Cardiac muscle cell (in vitro differentiated cells and primary cell): ENCODE data around the gene EMX2. TPM values are rescaled to one million over a fixed set of nuclear protein-coding genes. Genes with fewer than 3 reads are reported as not detected.

Experiments
- DNase-seq, 2 donors: peaks; one replicate each; pipeline versions ENCODE4 v3.0.0 to v3.0.0-alpha.2; 2010 to 2017; ENCODE audit warnings: low read depth in 1 of 2, low spot score in 1 of 2
- H3K27ac ChIP-seq: fragments of 200-600 bp; sonication (generic); 2 replicates; pipeline ENCODE4 v1.5.1; 2016
- H3K27me3 ChIP-seq: fragments of 200-600 bp; sonication (generic); 2 replicates; pipeline ENCODE4 v1.6.0; 2016; ENCODE audit warnings: control low read depth
- H3K36me3 ChIP-seq: fragments of 200-600 bp; sonication (generic); 2 replicates; pipeline ENCODE4 v1.5.1; 2016; ENCODE audit warnings: control low read depth
- H3K4me1 ChIP-seq: fragments of 200-600 bp; sonication (generic); 2 replicates; pipeline ENCODE4 v1.8.1; 2017; ENCODE audit warnings: low read depth, mild to moderate bottlenecking, mixed run types
- H3K4me3 ChIP-seq: fragments of 200-600 bp; sonication (generic); 2 replicates; pipeline ENCODE4 v1.5.1; 2016; ENCODE audit warnings: mild to moderate bottlenecking
- H3K9me3 ChIP-seq: fragments of 200-600 bp; sonication (generic); 2 replicates; pipeline ENCODE4 v1.5.1; 2017; ENCODE audit warnings: low read depth, mild to moderate bottlenecking, control low read depth
- polyA plus RNA-seq: library from polyadenylated mRNA; unstranded; fragments of >200 nt; fragmentation: Nextera tagmentation; extraction: Ambion mirVana; gene quantifications from 2 replicates; pipeline ENCODE4 v1.2.1, GENCODE V29; 2016
- total RNA-seq: library from RNA; depleted of rRNA; stranded (reverse); fragments of >200 nt; gene quantifications from 2 replicates; pipeline ENCODE4 v1.2.3, GENCODE V29; 2016
- TF ChIP-seq, protein P1 (sequence below): IDR thresholded peaks from 2 replicates; pipeline ENCODE4 v1.5.1; 2012; ENCODE audit warnings: low read depth, mild to moderate bottlenecking, low read length

Gene EMX2
- total and polyA plus RNA-seq, 2 experiments from 2014 or later, result not detected

DNA sequence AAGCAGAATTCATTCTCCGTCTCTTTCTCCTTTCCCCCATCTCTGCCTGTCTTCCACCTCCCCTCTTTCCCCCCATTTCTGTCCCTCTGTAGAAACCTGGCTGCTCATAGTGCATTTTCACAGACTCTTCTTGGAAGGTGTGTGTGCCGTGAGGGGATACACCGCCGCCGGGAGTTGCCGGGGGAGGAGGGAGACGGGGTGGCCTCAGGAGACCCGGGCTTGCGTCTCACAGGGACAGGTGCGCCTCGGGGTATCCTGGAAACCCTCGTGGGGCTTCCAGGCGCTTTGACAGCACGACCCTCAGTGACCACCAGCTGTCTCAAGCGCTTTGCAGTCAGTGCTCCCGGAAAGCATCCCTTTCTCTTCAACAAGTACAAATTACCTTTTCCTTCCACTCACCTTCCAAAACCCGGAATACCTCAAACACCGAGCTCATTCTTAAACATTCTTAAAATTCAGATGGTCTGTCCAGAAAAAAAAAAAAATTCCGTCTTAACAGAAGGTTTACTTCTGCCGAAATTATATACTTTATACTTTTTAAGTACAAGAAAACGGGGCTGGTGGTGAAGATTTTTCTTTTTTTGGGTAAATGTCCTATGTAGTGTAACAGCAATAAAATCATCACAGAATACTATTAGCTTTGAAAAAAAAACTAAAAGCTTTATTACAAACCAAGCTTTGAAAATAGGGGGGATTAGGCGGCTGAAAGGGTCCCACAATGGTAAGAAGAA lies 8.2 kb downstream of the EMX2 start:
- peaks cover 100% of the 10 kb centered on the region for H3K27me3 ChIP-seq
- H3K36me3 ChIP-seq, result no peaks in the 10 kb centered on the region
- TF ChIP-seq, protein P1, sequence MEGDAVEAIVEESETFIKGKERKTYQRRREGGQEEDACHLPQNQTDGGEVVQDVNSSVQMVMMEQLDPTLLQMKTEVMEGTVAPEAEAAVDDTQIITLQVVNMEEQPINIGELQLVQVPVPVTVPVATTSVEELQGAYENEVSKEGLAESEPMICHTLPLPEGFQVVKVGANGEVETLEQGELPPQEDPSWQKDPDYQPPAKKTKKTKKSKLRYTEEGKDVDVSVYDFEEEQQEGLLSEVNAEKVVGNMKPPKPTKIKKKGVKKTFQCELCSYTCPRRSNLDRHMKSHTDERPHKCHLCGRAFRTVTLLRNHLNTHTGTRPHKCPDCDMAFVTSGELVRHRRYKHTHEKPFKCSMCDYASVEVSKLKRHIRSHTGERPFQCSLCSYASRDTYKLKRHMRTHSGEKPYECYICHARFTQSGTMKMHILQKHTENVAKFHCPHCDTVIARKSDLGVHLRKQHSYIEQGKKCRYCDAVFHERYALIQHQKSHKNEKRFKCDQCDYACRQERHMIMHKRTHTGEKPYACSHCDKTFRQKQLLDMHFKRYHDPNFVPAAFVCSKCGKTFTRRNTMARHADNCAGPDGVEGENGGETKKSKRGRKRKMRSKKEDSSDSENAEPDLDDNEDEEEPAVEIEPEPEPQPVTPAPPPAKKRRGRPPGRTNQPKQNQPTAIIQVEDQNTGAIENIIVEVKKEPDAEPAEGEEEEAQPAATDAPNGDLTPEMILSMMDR, result no peak
- H3K4me3 ChIP-seq, result no peak overlapping the region
- no peaks in the 10 kb centered on the region for H3K9me3 ChIP-seq
- no peak overlapping the region for H3K27ac ChIP-seq
- no peaks in the 10 kb centered on the region for H3K4me1 ChIP-seq
- DNase-seq, result no peak

DNA sequence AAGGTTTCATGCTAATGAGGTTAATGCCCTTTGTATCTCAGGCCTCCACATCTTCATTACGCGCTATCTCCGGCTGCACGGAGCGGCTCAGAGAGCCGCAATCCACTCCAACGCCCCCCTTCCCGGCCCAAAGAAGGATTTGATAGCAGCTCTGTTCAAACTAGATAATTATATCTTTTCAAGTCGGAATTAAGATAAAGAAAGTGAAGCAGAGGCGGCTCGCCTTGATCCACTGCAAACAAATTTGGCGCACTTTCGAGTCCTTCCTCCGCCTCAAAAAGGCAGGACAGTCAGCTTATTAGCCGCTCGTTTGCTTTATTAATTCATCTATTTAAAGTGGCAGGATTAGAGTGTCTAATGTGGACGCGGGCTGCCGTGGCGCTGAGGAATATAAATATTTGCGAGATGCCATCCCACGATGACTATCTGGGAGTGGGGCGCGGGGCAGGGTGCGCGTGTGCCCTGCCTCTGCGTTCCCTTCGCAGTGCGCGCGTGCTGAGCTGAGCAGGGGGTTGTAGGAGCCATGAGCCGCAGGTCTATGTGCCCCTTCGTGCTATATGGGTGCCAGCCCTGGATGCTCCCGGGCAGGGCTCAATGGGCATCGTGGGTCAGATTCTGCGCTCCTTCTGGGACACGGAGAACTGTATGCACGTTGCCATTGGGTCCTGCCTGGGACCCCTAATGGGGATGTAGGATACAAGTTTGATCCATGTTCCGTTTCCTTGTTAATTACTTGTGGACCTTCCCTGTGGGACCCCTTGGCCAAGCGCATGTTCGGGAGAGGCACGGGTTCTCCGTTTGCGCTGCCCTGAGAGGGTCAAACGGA lies 9.0 kb downstream of the EMX2 start:
- TF ChIP-seq, protein P1, result no peak
- Histone ChIP-seq H3K36me3 (no peaks in the 10 kb centered on the region), H3K27me3 (peaks cover 100% of the 10 kb centered on the region), H3K4me1 (no peaks in the 10 kb centered on the region), H3K27ac (no peak overlapping the region), H3K9me3 (no peaks in the 10 kb centered on the region), H3K4me3 (no peak overlapping the region)
- DNase-seq, result no peak

GRCh38 chr10:117552156-117552631 lies 9.6 kb downstream of the EMX2 start:
- Histone ChIP-seq H3K4me3 (no peak overlapping the region), H3K27ac (no peak overlapping the region), H3K9me3 (no peaks in the 10 kb centered on the region), H3K36me3 (no peaks in the 10 kb centered on the region), H3K4me1 (no peaks in the 10 kb centered on the region), H3K27me3 (peaks cover 100% of the 10 kb centered on the region)
- TF ChIP-seq, protein P1, result no peak
- no peak for DNase-seq

DNA sequence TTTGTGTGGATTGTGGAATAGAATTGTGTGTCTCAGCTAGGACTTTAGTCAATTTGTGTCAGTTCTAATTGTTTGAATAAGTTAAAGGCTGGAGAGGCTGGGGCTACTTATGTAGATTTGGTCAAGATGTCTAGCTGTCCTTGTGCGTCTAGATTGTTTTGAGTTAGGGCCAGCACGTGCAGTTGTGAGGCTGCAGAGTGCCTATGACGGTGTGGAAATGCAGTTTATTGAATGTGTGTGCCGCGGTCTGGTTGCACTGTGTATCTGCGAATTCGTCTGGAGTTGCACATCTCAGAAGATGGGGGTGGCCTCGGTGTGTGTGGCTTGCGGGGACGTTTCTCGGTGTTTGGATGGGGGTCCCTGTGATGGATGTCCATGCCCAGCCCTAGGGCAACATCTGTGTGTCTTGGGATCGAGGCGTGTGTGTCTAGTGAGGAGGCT lies 10.2 kb downstream of the EMX2 start:
- H3K4me3 ChIP-seq, result no peak overlapping the region
- H3K27me3 ChIP-seq, result peaks cover 99% of the 10 kb centered on the region
- H3K4me1 ChIP-seq, result no peaks in the 10 kb centered on the region
- H3K27ac ChIP-seq, result no peak overlapping the region
- H3K36me3 ChIP-seq, result no peaks in the 10 kb centered on the region
- H3K9me3 ChIP-seq, result no peaks in the 10 kb centered on the region
- no peak for DNase-seq
- TF ChIP-seq, protein P1, result no peak

- H3K27ac ChIP-seq, result no peak overlapping the region
- H3K36me3 ChIP-seq, result no peaks in the 10 kb centered on the region
- H3K4me1 ChIP-seq, result no peaks in the 10 kb centered on the region
- peaks cover 99% of the 10 kb centered on the region for H3K27me3 ChIP-seq
- TF ChIP-seq, protein P1, result no peak
- no peak for DNase-seq
- no peak overlapping the region for H3K4me3 ChIP-seq
- H3K9me3 ChIP-seq, result no peaks in the 10 kb centered on the region
Observed at GRCh38 chr10:117553142-117553814, 10.7 kb downstream of the EMX2 start.
